ENCODE measurements around the gene CHAD. TPM values are rescaled to one million over a fixed set of nuclear protein-coding genes. Genes with fewer than 3 reads are reported as not detected.

Gene CHAD
- total and polyA plus RNA-seq, 8 donors, result 1.7 to 26.2 (median 6.4) TPM

DNA sequence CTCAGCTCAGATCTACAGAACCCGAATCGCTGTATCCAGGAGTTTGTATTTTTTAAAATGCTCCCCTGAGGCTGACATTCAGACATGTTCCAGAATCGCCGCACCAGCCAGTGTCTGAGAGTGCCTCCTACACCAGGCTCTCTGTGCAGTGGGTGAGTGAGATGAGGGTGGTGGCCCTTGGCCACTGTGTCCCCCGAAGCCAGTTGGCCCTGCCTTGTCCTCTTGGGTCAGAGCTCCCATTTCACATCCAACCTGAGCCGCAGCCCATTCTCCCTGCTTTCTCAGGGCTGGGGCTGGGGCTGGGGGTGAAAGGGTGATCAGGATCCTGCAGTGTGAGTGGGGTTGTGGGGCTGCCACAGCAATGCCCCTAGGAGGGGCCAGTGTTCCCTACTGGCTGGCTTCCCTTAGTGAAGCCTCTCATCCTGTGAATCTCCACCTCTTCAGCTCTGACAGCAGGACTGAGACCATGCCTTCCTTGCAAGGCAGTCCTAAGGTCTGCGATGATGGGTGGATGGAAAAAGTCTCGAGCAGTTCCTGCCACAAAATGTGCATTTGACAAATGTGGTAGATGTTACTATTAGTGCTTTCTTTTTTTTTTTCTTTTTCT is 26.6 kb upstream of the CHAD start:
- H3K4me3 ChIP-seq, result no peak overlapping the region
- no peak overlapping the region for H3K27ac ChIP-seq
- FAIRE-seq, result no peak
- H3K4me1 ChIP-seq, result no peaks in the 10 kb centered on the region
- intact Hi-C loops (cut with DNase I), result no loop called here
- H3K36me3 ChIP-seq, result no peaks in the 10 kb centered on the region
- DNase-seq, result no peak
- H3K9me3 ChIP-seq, result no peaks in the 10 kb centered on the region
- 84 to 86% methylated on average over 8 of the region's 8 CpGs for WGBS, 2 donors
- no peak for ATAC-seq
- no peaks in the 10 kb centered on the region for H3K27me3 ChIP-seq
- TF ChIP-seq, protein P1, sequence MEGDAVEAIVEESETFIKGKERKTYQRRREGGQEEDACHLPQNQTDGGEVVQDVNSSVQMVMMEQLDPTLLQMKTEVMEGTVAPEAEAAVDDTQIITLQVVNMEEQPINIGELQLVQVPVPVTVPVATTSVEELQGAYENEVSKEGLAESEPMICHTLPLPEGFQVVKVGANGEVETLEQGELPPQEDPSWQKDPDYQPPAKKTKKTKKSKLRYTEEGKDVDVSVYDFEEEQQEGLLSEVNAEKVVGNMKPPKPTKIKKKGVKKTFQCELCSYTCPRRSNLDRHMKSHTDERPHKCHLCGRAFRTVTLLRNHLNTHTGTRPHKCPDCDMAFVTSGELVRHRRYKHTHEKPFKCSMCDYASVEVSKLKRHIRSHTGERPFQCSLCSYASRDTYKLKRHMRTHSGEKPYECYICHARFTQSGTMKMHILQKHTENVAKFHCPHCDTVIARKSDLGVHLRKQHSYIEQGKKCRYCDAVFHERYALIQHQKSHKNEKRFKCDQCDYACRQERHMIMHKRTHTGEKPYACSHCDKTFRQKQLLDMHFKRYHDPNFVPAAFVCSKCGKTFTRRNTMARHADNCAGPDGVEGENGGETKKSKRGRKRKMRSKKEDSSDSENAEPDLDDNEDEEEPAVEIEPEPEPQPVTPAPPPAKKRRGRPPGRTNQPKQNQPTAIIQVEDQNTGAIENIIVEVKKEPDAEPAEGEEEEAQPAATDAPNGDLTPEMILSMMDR (IDR thresholded peaks at IDR 0.05), result no peak

DNA sequence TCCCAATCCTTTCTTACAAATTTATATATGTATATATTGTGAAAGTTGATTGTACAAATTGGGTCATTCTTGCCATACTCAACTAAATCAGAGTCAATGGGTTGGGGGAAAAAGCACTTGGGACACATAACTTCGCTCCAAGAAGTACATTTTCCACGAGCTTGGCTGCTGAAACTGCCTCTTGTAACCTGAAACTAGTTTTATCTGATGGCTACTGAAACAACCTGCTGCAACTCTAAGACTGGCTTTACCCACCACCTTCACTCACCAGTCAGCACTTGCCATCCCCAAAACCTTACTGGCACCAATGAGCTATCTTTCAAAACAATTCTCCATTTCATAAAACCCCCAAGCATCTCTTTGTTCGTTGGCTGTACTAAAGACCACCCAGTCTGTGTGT is 25.1 kb upstream of the CHAD start:
- H3K4me3 ChIP-seq, result no peak overlapping the region
- DNase-seq (no peak), ATAC-seq (no peak), FAIRE-seq (no peak)
- TF ChIP-seq, protein P1 (IDR thresholded peaks at IDR 0.05), result no peak
- H3K27ac ChIP-seq, result no peak overlapping the region
- intact Hi-C loops (cut with DNase I), result no loop called here
- no peaks in the 10 kb centered on the region for H3K4me1 ChIP-seq
- H3K27me3 ChIP-seq, result no peaks in the 10 kb centered on the region
- 29 to 47% methylated on average over 3 of the region's 3 CpGs for WGBS, 2 donors
- H3K9me3 ChIP-seq, result no peaks in the 10 kb centered on the region
- no peaks in the 10 kb centered on the region for H3K36me3 ChIP-seq

DNA sequence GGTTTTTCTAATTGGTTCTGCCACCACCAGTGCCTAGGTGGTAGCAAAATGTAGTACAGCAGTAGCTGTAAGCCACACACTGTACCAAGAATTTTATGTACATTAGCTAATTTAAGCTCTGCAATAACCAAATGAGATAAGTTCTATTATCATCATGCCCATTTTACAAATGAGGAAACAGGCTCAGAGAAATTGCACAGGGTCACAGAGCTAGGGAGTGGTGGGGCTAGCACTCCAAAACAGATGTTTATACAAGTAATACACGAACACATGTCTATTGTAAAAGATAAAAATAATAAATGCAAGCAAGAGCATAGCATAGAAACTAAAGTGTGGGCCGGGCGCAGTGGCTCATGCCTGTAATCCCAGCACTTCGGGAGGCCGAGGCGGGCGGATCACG is 23.5 kb upstream of the CHAD start:
- Histone ChIP-seq H3K4me3 (no peak overlapping the region), H3K4me1 (no peaks in the 10 kb centered on the region), H3K27me3 (no peaks in the 10 kb centered on the region), H3K36me3 (no peaks in the 10 kb centered on the region), H3K27ac (no peak overlapping the region), H3K9me3 (no peaks in the 10 kb centered on the region)
- no peak for ATAC-seq
- intact Hi-C loops (cut with DNase I), result no loop called here
- 82 to 93% methylated on average over 6 to 8 of the region's 8 CpGs for WGBS, 2 donors
- DNase-seq, result no peak
- FAIRE-seq, result no peak
- TF ChIP-seq, protein P1 (IDR thresholded peaks at IDR 0.05), result no peak

DNA sequence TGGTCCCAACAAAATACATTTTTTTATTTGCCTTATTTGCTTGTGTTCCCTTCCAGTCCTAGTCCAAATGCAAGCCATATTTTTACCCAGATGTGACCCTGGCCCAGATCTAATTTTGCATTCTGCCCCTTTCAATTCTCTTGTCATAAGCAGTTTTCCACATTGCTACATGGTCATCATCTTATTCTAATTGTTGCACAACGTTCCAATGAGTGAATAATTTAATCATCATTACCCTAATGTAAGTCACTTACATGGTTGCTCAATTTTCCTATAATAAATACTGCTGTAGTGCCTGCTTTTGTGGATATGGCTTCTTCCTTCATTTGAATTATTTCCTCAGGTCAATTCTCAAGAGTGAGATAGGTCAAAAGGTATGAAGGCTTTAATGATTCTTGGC is 22.8 kb upstream of the CHAD start:
- intact Hi-C loops (cut with DNase I), result no loop called here
- Histone ChIP-seq H3K27ac (no peak overlapping the region), H3K4me1 (no peaks in the 10 kb centered on the region), H3K4me3 (no peak overlapping the region), H3K9me3 (no peaks in the 10 kb centered on the region), H3K36me3 (no peaks in the 10 kb centered on the region), H3K27me3 (no peaks in the 10 kb centered on the region)
- no peak for DNase-seq
- whole genome bisulfite sequencing, 2 donors, result 42 to 58% methylated on average over 1 of the region's 1 CpG
- ATAC-seq, result no peak
- TF ChIP-seq, protein P1 (IDR thresholded peaks at IDR 0.05), result no peak
- no peak for FAIRE-seq

DNA sequence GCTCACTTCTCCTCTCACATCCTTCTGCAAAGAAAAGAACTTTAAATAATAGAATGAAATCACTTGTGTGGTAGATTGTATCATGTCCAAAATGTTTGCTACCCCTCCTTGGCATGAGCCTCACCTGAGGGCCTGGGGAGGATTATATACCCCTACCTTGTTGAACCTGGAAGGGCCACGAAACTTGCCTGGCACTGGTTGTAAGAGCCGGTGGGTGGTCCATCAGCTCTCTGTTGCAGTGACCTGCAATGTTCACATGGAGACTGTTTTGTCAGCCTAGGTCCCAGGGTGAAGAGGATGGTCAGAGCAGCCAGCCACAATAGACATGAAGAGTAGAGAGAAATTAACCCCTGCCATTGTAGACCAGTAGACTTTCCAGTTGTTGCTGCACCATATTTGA is 20.2 kb upstream of the CHAD start:
- intact Hi-C loops (cut with DNase I), result loop anchor here (5.0 to 10.0 kb wide), 4 partner anchors 46 to 136 kb away; partner anchors contain the start of gene EPN3 (in 1 of the 3)
- Histone ChIP-seq H3K27ac (no peak overlapping the region), H3K27me3 (no peaks in the 10 kb centered on the region), H3K4me1 (no peaks in the 10 kb centered on the region), H3K36me3 (peaks cover 0 to 17% (median 0%) of the 10 kb centered on the region in 3 donors), H3K4me3 (no peak overlapping the region), H3K9me3 (no peaks in the 10 kb centered on the region)
- FAIRE-seq (no peak), ATAC-seq (no peak), DNase-seq (no peak)
- TF ChIP-seq, protein P1 (IDR thresholded peaks at IDR 0.05), result no peak
- WGBS, 2 donors, result 87 to 88% methylated on average over 2 of the region's 2 CpGs
